ENCODE measurements around the gene MYRIP.
A peak's percentile ranks its signal among the peaks of the same experiment; 100 is the strongest.
"Not testable (repeated sequence)": the region's sequence is repeated elsewhere in the genome, so short reads cannot be mapped to it uniquely, and the experiment has no call there.

The MYRIP gene

GRCh38 chr3:39972508-39972907 is 163.1 kb downstream of the MYRIP start:
- DNase-seq = no peak

DNA sequence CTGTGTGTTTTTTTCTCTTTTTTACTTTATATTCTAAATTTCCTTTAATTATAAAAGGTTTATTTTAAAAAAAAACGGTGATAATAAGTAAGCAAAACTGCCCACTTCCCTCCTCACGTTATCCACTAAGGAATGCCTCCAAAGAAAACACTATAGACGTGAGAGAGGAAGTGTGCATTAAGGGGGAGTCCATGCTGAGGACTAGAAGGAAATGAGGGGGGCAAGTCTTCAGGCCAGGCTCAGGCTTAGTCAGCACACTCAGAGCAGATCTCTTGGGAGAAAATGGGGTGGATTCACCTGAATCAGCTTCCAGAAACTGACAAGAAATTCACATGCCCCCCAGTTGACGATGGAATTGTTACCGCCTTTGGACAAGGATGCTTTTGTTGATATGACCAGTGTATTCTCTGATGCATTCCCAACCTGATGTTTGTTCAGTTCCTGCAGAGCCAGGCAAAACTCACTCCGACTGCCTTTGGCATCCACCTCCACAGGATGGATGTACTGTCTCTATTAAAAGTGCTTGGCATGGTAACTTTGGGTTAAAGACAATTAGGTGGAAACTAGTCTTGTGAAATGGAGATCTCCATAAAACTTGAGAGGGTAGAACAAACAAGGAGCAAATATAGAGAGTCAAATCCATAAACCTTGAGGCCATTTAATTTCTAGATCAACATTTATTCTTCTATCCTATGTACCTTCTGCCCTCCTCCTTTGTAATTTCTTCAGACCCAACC is 167.8 kb downstream of the MYRIP start:
- no peak for DNase-seq

GRCh38 chr3:39978308-39978707 is 168.9 kb downstream of the MYRIP start:
- no peak for DNase-seq

GRCh38 chr3:39980058-39980457 is 170.6 kb downstream of the MYRIP start:
- no peak for DNase-seq

- DNase-seq = no peak
These were observed 171.4 kb downstream of the MYRIP start for GRCh38 chr3:39980781-39981180.

DNA sequence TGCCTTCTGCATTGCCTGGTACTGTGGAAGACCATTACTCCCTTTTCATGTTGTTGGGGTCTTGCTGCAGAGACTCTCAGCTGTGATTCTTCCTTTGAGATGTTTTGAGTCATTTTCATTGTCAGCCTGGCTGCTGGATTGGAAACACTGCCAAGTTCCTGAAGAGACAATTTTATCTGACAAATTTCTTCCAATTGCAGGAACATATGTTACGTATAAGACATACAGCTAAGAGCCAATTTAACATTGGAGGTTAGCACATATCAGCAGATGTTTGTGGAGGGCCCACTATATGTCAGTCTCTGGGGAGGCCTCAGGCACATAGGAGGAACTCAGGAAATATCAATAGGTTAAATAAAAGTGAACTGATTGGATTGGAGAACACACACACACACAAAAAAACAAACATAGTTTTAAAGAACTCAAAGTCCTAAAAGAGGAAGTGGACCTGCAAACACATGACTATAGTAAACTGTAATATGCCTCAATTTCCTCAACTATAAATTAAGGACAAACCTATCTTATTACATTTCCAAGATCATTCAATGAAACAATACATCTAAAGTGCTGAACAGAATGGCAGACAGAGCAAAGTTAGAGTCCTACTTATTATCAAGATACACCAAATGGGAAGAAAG is 172.3 kb downstream of the MYRIP start:
- DNase-seq = no peak

DNA sequence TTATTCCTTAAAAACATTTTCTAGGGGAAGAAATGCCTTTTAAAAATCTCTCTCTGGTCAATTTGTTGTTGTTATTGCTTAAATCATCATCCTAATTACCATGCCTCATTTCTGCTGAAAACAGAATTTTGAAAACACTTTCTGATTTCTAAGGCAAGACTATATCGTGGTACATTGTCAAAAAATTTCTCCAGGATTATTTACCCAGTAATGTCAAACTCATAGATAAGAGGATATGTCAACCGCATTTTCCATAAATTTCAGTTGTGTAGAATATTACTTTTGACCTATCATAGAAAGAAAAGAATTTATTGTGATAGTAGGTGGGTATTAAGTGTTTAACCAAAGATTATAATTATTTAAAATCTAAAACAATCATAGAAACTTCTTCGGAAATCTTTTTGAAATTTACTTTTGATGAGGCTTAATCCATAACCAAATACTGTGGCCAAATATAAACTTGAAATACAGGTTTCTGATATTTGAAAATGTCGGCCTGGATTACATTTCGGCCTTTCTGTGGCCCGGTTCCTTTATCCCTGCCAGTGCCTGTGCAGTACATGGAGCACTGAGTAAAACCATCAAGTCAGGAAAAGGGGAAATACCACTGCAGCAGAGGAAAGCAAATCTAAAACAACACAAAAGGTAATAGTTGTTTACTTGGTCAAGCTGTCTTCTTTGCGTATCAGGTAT is 173.4 kb downstream of the MYRIP start:
- no peak for DNase-seq

- DNase-seq = no peak
These were observed 180.3 kb downstream of the MYRIP start for GRCh38 chr3:39989746-39990145.

- peak; percentile 11 for DNase-seq
These were observed 181.1 kb downstream of the MYRIP start for GRCh38 chr3:39990532-39990931.

- DNase-seq = no peak
These were observed 199.4 kb downstream of the MYRIP start for GRCh38 chr3:40008796-40009195.

- DNase-seq = no peak
These were observed 200.6 kb downstream of the MYRIP start for GRCh38 chr3:40009991-40010390.

GRCh38 chr3:40012381-40012780 is 203.0 kb downstream of the MYRIP start:
- DNase-seq = no peak

DNA sequence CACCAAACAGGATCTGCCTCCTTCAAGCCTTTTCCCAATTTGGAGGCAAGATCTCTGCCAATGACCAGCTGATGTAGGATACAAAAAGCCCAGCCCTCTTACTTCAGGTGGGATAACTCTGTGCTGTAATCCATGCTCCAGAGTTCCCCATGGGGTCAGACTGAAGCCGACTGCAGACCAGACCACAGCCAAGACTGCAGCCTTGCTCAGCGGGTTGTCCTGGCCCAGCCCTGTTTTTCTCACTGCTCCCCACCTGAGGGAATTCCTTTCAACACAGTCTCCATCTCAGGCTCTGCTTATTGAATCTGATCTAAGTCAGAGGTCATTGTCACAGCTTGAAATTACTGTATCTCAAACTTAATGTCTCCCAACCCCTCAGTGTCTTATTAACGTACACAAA is 207.0 kb downstream of the MYRIP start:
- DNase-seq = no peak

GRCh38 chr3:40018369-40018768 is 209.0 kb downstream of the MYRIP start:
- no peak for DNase-seq

DNA sequence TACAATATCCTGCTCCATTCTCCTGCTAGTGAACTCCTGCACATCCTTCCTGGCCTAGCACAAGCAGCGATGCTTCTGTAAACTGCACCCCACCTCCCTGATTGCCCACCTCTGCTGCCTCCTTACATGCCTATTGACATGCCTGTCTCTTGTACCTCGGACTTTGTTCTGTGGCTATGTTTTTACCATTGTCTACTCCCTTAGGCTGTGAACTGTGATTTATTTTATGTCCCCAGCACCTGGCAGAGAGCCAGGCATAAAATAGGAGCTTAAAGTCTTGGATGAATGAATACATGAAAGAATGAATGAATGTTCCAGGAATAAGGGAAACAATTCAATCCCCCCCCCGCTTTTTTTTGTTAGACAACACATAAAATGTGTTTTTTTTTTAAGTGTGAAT is 210.0 kb downstream of the MYRIP start:
- DNase-seq = no peak

GRCh38 chr3:40020689-40021088 is 211.3 kb downstream of the MYRIP start:
- no peak for DNase-seq

DNA sequence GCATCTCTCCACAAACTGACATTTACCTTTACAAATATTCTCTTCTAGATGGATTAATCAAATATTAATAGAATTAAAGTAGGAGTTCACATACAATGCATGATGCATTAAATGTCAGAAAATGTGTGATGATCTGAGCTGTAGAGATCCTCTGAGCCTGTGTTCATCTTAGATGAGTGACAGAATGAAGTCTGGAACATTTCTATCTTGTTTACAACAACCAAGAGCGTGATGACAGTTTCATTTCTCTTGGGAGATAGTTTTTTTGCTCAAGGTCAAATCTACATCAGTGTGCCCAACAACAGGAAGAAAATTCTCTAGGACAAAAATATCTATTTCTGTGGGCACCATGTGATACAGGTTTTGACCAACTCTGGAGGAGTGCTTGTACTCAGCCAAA is 211.9 kb downstream of the MYRIP start:
- no peak for DNase-seq

GRCh38 chr3:40022297-40022827 is 213.0 kb downstream of the MYRIP start:
- no peak for DNase-seq

- no peak for DNase-seq
These were observed 215.1 kb downstream of the MYRIP start for GRCh38 chr3:40024526-40024925.

DNA sequence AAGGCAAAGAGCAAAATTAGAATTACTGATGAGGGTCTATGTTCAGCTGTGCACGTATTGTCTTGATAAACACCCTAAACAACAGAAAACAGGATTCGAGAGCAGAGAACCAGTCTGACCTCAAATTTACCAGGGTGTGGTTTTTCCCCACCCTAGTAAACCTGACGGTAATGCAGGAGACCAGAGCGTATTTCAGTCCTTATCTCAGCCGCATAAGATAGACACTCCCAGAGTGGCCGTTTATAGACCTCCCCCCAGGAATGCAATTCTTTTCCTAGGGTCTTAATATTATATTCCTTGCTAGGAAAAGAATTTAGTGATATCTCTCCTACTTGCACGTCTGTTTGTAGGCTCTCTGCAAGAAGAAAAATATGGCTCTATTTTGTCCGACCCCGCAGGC is 216.5 kb downstream of the MYRIP start:
- not testable (repeated sequence) for DNase-seq

DNA sequence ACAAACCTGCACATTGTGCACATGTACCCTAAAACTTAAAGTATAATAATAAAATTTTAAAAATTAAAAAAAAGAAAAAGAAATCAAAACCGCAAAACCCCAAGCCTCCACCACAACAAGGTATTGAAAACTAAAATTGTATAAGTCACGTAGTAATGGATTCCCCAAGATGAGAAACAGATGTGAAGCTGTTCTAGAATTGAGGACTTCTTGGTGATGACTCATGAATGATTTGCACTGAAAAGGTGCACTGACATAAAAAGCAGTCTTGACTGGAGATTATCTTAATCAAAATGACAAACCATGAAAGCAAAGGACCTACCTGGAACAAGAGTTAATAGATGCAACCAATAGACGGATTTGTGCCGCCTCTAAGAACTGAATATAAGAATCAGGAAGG is 225.8 kb downstream of the MYRIP start:
- no peak for DNase-seq

GRCh38 chr3:40037582-40037981 is 228.2 kb downstream of the MYRIP start:
- no peak for DNase-seq

DNA sequence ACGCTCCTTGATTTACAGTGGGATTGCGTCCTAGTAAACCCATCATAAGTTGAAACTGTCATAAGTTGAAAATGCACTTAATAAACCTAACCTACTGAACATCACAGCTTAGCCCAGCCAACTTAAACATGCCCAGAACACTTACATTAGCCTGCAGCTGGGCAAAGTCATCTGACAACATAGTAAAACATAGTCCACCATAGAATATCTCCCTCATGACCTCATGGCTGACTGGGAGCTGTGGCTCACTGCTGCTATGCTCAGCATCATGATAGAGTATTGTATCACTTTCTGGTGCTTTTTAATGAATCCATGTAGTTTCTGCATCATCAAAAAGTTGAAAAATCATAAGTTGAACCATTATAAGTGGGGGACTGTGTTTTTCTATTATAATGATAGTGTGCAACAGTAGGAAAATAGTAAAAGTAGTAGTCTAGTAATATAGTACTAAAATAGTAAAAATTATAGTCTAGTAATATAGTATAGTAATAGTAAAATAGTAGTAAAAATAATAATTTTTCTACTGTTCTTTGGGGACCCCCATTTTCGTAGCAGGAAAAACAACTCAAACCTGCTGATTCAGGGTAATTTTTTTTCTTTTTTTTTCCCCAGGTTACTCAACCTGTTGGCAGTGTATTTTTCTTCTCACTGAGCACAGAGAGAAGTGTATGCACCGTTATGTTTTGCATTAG is 233.5 kb downstream of the MYRIP start:
- no peak for DNase-seq

DNA sequence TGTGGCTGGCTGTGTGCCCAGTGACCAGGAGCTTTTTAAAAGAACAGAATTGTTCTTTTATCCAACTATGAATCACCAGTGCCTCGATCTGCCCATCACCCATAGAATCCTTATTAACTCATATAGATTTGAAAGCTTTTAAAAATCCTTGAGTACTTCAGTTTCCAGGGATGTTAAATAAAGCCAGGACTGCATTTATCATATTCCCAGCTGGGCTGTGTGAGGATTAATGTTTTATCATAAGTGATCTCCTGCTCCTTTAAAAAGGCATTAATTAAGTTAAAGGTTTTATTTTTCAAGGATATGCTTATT is 234.0 kb downstream of the MYRIP start:
- no peak for DNase-seq
